Posterior vena cava (tissue), 2 donors: ENCODE measurements around the gene RPS16. TPM values are rescaled to one million over a fixed set of nuclear protein-coding genes. Genes with fewer than 3 reads are reported as not detected.

Source experiments
- DNase-seq: peaks from one replicate; pipeline ENCODE4 v3.0.0-alpha.2; 2020; ENCODE audit warnings: low spot score
- intact Hi-C, 2 donors: fragments of 100-400 bp; cut with DNase I; formaldehyde crosslinking; loops; one replicate each; pipeline versions ENCODE4 v1.14.1 to v1.14.2; 2022 to 2023
- total RNA-seq, 2 donors: library from RNA; stranded (reverse); fragmentation: NEBNext Ultra II Directional; extraction: Animal tissue kit (Norgen Biotek cat#: 25700); gene quantifications; one replicate each; pipeline ENCODE4 v1.2.1, GENCODE V29; 2021
- donor health status: DM: yes; HTN: yes; CAD: no.
- donor health status: DM: yes; HTN: yes; CAD: no.

The RPS16 gene
- total RNA-seq, 2 donors from 2014 or later, result 1,159 to 1,295 TPM

- intact Hi-C loops, result no loop called here
- DNase-seq, result peak; percentile 97
Measured at GRCh38 chr19:39411832-39412099, 24.0 kb downstream of the RPS16 start.

- intact Hi-C loops, result no loop called here
- DNase-seq, result peak; percentile 93
Measured at GRCh38 chr19:39411081-39411831, 24.5 kb downstream of the RPS16 start.

- no peak for DNase-seq
- intact Hi-C loops, result no loop called here
Measured at GRCh38 chr19:39410831-39411080, 25.0 kb downstream of the RPS16 start.

GRCh38 chr19:39410017-39410830 is 25.5 kb downstream of the RPS16 start:
- peak; percentile 97 for DNase-seq
- intact Hi-C loops, result no loop called here

- DNase-seq, result peak; percentile 97
- intact Hi-C loops, result no loop called here
Measured at GRCh38 chr19:39409208-39410016, 26.3 kb downstream of the RPS16 start.

GRCh38 chr19:39408392-39409207 is 27.1 kb downstream of the RPS16 start:
- intact Hi-C loops, result no loop called here
- DNase-seq, result no peak

- intact Hi-C loops, result no loop called here
- DNase-seq, result peak; percentile 92
Measured at GRCh38 chr19:39407660-39408391, 27.9 kb downstream of the RPS16 start.

- no peak for DNase-seq
- intact Hi-C loops, result no loop called here
Measured at GRCh38 chr19:39407410-39407659, 28.4 kb downstream of the RPS16 start.

- intact Hi-C loops, result no loop called here
- peak; percentile 98 for DNase-seq
Measured at GRCh38 chr19:39406656-39407409, 28.9 kb downstream of the RPS16 start, which contains the start of gene ZFP36. Gene ZFP36 (plus strand): TSS chr19:39406847. CDS start chr19:39406905, 58 bp downstream.

GRCh38 chr19:39405958-39406655 is 29.6 kb downstream of the RPS16 start:
- DNase-seq, result no peak
- intact Hi-C loops, result no loop called here

GRCh38 chr19:39405261-39405957 is 30.3 kb downstream of the RPS16 start:
- intact Hi-C loops, result no loop called here
- peak; percentile 82 for DNase-seq

GRCh38 chr19:39403331-39404312 is 32.1 kb downstream of the RPS16 start:
- intact Hi-C loops, result no loop called here
- peak; percentile 100 for DNase-seq

GRCh38 chr19:39402346-39403300 is 33.1 kb downstream of the RPS16 start:
- peak; percentile 99 for DNase-seq
- intact Hi-C loops, result no loop called here

- intact Hi-C loops, result no loop called here
- peak; percentile 91 for DNase-seq
Measured at GRCh38 chr19:39401549-39402345, 34.0 kb downstream of the RPS16 start.
